HG03139 (cell line): Measurements from ENCODE around the gene RGS12.

Source experiments
- ATAC-seq: cut with Tn5 transposase; IDR thresholded peaks from one replicate; pipeline ENCODE4 v1.9.1; 2021; ENCODE audit not compliant: unreplicated experiment

The RGS12 gene

DNA sequence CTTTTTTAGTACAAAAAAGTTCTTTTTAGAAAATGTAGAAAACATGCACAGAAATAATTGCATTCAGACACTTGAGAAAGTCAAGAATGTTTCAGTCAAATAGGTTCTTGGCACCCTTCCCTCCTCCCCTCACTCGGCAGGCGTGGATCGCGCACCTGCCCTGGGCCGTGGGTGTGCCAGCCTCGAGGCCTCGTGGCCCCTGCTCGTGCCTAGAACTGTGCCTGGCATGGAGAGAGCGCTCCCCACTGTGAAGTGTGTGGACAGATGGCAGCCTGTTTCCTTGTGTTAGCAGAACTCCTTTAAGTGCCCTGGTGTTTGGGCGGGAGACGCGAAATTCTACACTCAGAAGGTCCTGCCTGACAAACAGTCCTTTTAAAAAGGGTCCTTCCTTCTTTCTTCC lies 14.7 kb downstream of the RGS12 start:
- ATAC-seq, result no peak

- ATAC-seq, result no peak
These were observed 15.2 kb downstream of the RGS12 start for GRCh38 chr4:3307891-3308575.

- no peak for ATAC-seq
These were observed 15.9 kb downstream of the RGS12 start for GRCh38 chr4:3308691-3309090.

GRCh38 chr4:3310301-3311094 lies 17.7 kb downstream of the RGS12 start:
- no peak for ATAC-seq

GRCh38 chr4:3311095-3311372 lies 18.2 kb downstream of the RGS12 start:
- ATAC-seq, result no peak

DNA sequence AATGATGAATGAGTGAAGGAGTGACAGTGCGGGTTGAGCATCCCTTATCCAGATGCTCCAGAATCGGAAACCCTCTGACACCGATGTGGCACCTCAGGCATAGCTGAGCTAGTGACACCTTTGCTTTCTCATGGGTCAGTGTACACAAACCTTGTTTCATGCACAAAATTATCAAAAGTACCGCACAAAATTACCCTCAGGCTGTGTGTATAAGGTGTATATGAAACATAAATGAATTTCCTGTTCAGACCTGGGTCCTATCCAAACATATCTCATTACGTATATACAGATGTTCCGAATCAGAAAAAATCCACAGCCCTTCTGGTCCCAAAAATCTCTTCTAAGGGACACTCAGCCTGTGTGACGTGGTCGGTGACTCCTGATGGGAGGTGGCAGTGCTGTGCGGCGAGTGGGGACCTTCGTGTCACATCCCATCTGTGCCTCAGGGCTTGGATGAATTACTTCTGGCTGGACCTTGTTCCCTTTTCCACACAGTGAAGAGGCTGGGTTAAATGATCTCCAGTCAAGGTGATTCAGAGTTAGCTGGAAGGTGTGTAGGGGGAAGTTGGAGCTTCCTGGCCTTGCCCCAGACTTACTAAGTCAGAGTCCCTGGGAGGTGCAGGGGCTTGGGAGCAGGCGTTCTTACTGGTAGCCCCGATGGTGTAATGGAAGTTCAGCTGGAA lies 18.8 kb downstream of the RGS12 start:
- ATAC-seq, result no peak

DNA sequence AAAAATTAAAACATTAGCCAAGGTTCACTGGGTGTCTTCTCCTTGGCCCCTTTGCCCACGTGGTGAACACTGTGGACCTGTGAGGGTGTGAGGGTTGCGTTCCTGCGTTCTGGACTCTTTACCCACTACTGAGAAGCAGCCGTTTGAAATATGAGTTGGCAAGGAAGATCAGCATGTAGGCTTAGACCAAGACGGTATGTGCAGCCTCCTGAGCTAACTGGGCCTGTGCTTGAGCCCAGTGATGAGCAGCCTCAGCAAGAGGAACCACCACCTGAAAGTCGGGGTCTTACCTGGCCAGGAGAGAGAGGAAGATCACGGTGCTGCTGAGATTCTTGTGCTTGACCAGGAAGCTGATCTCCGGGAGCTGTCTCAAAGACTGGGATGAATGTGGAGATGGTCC lies 19.5 kb downstream of the RGS12 start:
- no peak for ATAC-seq

GRCh38 chr4:3313139-3313538 lies 20.3 kb downstream of the RGS12 start:
- ATAC-seq, result no peak

DNA sequence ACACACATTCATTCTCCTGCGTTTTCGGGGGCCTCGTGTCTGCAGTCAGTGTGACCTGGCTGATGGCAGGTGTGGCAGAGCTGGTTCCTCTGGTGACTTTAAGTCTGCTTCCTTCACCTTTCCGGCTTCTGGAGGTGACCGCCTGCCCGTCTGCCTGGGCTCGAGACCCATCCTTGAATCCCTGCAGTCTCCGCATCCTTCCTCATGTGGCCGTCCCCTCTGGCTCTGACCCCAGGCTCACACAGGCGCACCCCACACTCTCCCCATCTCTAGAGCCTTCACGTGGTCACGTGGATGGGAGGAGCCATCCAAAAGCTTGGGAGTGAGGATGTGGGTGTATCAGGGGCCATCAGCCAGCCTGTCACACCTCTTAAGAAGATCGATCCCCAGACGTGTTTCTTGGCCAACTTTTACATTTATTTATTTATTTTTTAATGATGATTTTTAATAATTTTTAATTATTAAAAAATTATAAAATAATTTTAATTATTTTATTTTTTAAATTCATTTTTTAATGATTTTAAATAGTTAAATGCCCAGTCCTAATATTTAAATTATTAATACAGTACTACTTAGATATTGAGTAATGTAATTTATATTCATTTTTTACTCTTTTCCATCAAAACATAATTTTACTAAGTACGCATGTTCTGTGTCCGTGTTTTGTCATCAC lies 20.9 kb downstream of the RGS12 start:
- no peak for ATAC-seq

DNA sequence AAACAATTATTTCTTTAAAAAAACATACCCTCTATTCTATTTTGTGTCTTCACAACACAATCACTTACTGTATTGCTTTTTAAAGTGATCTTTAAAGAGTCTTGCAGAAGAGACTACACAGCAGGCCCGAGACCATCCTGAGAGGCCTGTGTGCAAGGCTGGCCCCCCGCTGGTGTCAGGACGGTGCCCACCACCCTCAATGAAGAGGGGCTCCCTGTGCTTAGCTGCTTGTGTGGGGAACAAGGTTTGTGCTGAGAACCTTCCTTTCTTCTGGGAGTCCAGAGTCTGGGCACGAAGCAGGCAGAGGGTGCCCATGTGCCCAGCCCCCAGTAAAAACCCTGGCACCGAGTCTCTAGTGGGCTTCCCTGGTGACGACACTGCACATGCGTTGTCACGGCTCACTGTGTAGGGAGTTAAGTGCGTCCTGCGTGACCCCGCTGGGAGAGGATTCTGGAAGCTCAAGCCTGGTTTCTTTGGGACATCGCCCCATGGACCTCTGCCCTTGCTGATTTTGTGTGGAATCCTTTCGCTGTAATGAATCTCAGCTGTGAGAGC lies 22.0 kb downstream of the RGS12 start:
- no peak for ATAC-seq

DNA sequence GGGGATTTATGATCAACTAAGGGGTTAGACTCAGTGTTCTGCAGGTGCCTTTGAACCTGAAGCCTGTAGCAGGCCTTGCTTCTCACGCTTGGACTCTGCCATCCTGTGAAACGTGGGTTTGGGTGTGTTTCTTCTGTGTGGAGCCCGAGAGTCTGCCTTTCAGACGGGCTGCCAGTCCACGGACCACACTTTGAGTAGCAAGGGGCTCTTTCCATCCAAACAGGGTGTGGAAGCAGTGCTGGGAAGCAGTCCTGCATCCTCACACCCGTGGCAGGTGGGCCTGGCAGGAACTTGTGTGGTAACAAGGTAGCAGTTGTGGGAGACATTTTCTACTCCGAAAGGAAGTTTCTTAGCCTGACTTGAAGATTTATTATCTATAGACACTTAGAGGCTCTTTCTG lies 22.7 kb downstream of the RGS12 start:
- ATAC-seq, result no peak

GRCh38 chr4:3316146-3316545 lies 23.3 kb downstream of the RGS12 start:
- ATAC-seq, result no peak

GRCh38 chr4:3317011-3317655 lies 24.3 kb downstream of the RGS12 start:
- ATAC-seq, result no peak

GRCh38 chr4:3317656-3318211 lies 24.9 kb downstream of the RGS12 start:
- ATAC-seq, result no peak

DNA sequence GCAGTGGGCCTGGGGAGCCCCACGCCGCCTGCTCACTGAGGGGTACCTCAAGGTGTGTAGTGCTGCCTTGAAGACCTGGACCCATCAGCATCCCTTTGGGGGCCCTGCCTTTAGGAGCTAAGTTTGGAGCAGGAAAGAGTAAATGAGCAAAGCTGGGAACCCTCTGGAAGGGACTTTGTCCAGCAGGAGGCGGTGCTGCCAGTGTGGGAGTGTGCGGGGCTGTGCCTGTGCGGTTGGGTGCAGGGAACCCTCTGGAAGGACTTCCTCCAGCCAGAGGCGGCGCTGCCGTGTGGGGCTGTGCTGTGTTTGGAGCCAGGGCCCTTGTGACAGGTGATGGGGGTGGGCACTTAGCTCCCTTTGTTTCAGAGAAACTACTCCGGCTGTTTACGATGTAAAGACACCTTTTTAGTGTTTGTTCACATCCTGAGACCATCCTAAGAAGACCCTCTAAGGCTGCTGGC lies 25.8 kb downstream of the RGS12 start:
- no peak for ATAC-seq

- no peak for ATAC-seq
These were observed 27.7 kb downstream of the RGS12 start for GRCh38 chr4:3320361-3321023.

GRCh38 chr4:3321295-3321889 lies 28.6 kb downstream of the RGS12 start:
- no peak for ATAC-seq

DNA sequence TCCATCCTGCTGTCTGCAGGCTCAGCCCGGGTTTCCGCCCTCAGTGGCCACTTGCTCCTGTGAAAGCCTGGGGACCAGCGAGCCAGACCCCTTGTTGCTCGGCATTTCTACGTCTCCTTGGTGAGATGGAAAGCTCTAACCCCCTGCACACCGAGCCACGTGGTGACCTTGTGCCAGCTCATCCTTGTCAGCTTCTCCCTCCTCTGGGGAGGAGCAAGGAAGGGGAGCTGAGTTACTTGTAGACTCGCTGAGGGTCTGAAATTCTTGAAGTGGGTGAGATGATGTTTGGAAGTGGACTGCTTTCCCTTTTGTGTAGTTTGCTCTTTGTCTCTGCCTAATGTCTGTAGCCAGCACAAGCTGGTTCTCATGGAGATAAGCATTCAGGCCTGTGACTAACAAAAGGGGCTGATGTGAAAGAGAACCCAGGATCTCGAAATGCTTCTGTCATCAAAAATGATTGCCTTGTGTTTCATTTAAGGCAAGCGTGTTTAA lies 29.3 kb downstream of the RGS12 start:
- no peak for ATAC-seq

DNA sequence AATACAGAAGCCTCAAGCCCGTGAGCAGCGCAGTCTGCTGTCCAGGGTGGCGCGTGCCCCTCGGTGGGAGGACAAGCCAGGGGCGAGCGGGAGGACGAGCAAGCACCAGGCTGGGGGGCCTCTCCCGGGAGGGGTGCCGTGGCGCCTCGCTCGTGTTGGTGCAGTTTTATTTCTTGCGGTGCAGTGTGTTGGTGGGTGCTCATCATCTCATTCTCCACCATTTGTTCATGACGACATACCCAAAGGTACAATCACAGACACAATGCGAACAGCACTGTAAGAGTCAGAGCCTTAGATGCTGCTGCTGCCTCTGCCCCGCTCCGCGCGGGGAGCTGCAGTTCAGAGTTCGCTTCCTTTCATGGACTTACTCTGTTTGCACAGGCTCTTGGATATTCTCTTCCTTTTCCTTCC lies 30.3 kb downstream of the RGS12 start:
- ATAC-seq, result no peak
